Osteoblast (primary cell): ENCODE data around the gene HOXC13. TPM values are rescaled to one million over a fixed set of nuclear protein-coding genes. Genes with fewer than 3 reads are reported as not detected.

ENCODE experiments used
- DNase-seq: peaks from one replicate; pipeline ENCODE4 v3.0.0; 2011; ENCODE audit warnings: low spot score, mixed read lengths; ENCODE audit not compliant: insufficient read length; ENCODE audit errors: missing footprints
- H2AFZ ChIP-seq: 2 replicates; pipeline ENCODE4 v1.6.0; 2011; ENCODE audit warnings: mild to moderate bottlenecking, low read length
- H3K27ac ChIP-seq: 2 replicates; pipeline ENCODE4 v1.5.1; 2011; ENCODE audit warnings: mild to moderate bottlenecking, low read depth, low read length, moderate library complexity
- H3K27me3 ChIP-seq: 2 replicates; pipeline ENCODE4 v1.6.0; 2012; ENCODE audit warnings: mild to moderate bottlenecking, control low read depth, inconsistent platforms, low read length, moderate library complexity; ENCODE audit not compliant: insufficient read depth
- H3K36me3 ChIP-seq: 2 replicates; pipeline ENCODE4 v1.5.1; 2011; ENCODE audit warnings: mild to moderate bottlenecking, low read length, control low read depth, moderate library complexity; ENCODE audit not compliant: insufficient read depth
- H3K4me1 ChIP-seq: 2 replicates; pipeline ENCODE4 v1.5.1; 2011; ENCODE audit warnings: mild to moderate bottlenecking, low read length, control low read depth, moderate library complexity; ENCODE audit not compliant: insufficient read depth
- H3K4me2 ChIP-seq: 2 replicates; pipeline ENCODE4 v1.6.0; 2011; ENCODE audit warnings: mild to moderate bottlenecking, low read length; ENCODE audit not compliant: insufficient read depth
- H3K4me3 ChIP-seq: fragments of 200-600 bp; sonication (generic); 3 replicates; pipeline ENCODE4 v1.5.1; 2012; ENCODE audit warnings: mild to moderate bottlenecking, low read length, inconsistent platforms; ENCODE audit not compliant: insufficient read depth
- H3K79me2 ChIP-seq: 2 replicates; pipeline ENCODE4 v1.6.0; 2012; ENCODE audit warnings: mild to moderate bottlenecking, low read length, control low read depth, inconsistent platforms; ENCODE audit not compliant: insufficient read depth
- H3K9me3 ChIP-seq: 2 replicates; pipeline ENCODE4 v1.5.1; 2011; ENCODE audit warnings: low read depth, low read length, control low read depth
- H4K20me1 ChIP-seq: 2 replicates; pipeline ENCODE4 v1.6.0; 2012; ENCODE audit warnings: mild to moderate bottlenecking, low read length, control low read depth; ENCODE audit not compliant: insufficient read depth
- CTCF ChIP-seq: IDR thresholded peaks from 2 replicates; pipeline ENCODE4 v1.5.1; 2011; ENCODE audit warnings: mild to moderate bottlenecking, low read depth, low read length, moderate library complexity; ENCODE audit errors: extremely low read depth
- total RNA-seq: library from RNA; depleted of rRNA; stranded (reverse); fragments of >200 nt; gene quantifications from 2 replicates; pipeline ENCODE4 v1.2.3, GENCODE V29; 2012

The HOXC13 gene
- total RNA-seq, 1 donor = not detected

GRCh38 chr12:53935383-53936341 is 3.0 kb upstream of the HOXC13 start:
- no peaks in the 10 kb centered on the region for H3K4me1 ChIP-seq
- no peak for TF ChIP-seq CTCF
- H3K36me3 ChIP-seq = no peaks in the 10 kb centered on the region
- H3K4me3 ChIP-seq = no peak overlapping the region
- H3K9me3 ChIP-seq = no peaks in the 10 kb centered on the region
- DNase-seq = no peak
- H3K27ac ChIP-seq = no peak overlapping the region
- no peak overlapping the region for H2AFZ ChIP-seq
- H3K27me3 ChIP-seq = peaks cover 99% of the 10 kb centered on the region
- peaks cover 6% of the 10 kb centered on the region for H4K20me1 ChIP-seq
- no peaks in the 10 kb centered on the region for H3K79me2 ChIP-seq
- no peak overlapping the region for H3K4me2 ChIP-seq

GRCh38 chr12:53937099-53937498 is 1.5 kb upstream of the HOXC13 start:
- H3K4me2 ChIP-seq = no peak overlapping the region
- H3K27me3 ChIP-seq = peaks cover 99% of the 10 kb centered on the region
- peaks cover 6% of the 10 kb centered on the region for H4K20me1 ChIP-seq
- H2AFZ ChIP-seq = no peak overlapping the region
- H3K36me3 ChIP-seq = no peaks in the 10 kb centered on the region
- H3K4me1 ChIP-seq = no peaks in the 10 kb centered on the region
- H3K79me2 ChIP-seq = no peaks in the 10 kb centered on the region
- no peak overlapping the region for H3K4me3 ChIP-seq
- no peak overlapping the region for H3K27ac ChIP-seq
- DNase-seq = no peak
- no peak for TF ChIP-seq CTCF
- H3K9me3 ChIP-seq = no peaks in the 10 kb centered on the region

GRCh38 chr12:53937596-53938325 is 870 bp upstream of the HOXC13 start:
- no peaks in the 10 kb centered on the region for H3K79me2 ChIP-seq
- H3K9me3 ChIP-seq = no peaks in the 10 kb centered on the region
- no peaks in the 10 kb centered on the region for H3K4me1 ChIP-seq
- no peak for TF ChIP-seq CTCF
- no peak overlapping the region for H3K4me2 ChIP-seq
- H3K4me3 ChIP-seq = no peak overlapping the region
- H4K20me1 ChIP-seq = peaks cover 6% of the 10 kb centered on the region
- no peak overlapping the region for H3K27ac ChIP-seq
- no peak for DNase-seq
- H3K36me3 ChIP-seq = no peaks in the 10 kb centered on the region
- H2AFZ ChIP-seq = no peak overlapping the region
- H3K27me3 ChIP-seq = peaks cover 98% of the 10 kb centered on the region
